Neural progenitor cell (in vitro differentiated cells): ENCODE results near the gene KLF11. TPM values are rescaled to one million over a fixed set of nuclear protein-coding genes. Genes with fewer than 3 reads are reported as not detected.

ENCODE experiments used
- DNase-seq: peaks from one replicate; pipeline ENCODE4 v3.0.0-alpha.2; 2016; ENCODE audit warnings: low spot score
- H2AFZ ChIP-seq: fragments of 200-600 bp; sonication (generic); replicated peaks from 2 replicates; pipeline ENCODE4 v1.6.1; 2016; ENCODE audit warnings: antibody characterized with exemption
- H3F3A ChIP-seq: fragments of 200-600 bp; sonication (generic); 2 replicates; pipeline ENCODE4 v1.6.1; 2016; ENCODE audit warnings: antibody characterized with exemption, low read depth
- H3K27ac ChIP-seq: fragments of 200-600 bp; sonication (generic); 2 replicates; pipeline ENCODE4 v1.5.1; 2016; ENCODE audit warnings: mild to moderate bottlenecking
- H3K27me3 ChIP-seq: fragments of 200-600 bp; sonication (generic); 2 replicates; pipeline ENCODE4 v1.6.1; 2016; ENCODE audit warnings: mild to moderate bottlenecking, moderate library complexity
- H3K36me3 ChIP-seq: fragments of 200-600 bp; sonication (generic); 2 replicates; pipeline ENCODE4 v1.5.1; 2016
- H3K4me1 ChIP-seq: fragments of 200-600 bp; sonication (generic); 2 replicates; pipeline ENCODE4 v1.6.1; 2016; ENCODE audit warnings: mixed run types
- H3K4me2 ChIP-seq: fragments of 200-600 bp; sonication (generic); 2 replicates; pipeline ENCODE4 v1.6.1; 2016
- H3K4me3 ChIP-seq: fragments of 200-600 bp; sonication (generic); 2 replicates; pipeline ENCODE4 v1.5.1; 2016
- H3K79me2 ChIP-seq: fragments of 200-600 bp; sonication (generic); 2 replicates; pipeline ENCODE4 v1.6.1; 2016; ENCODE audit warnings: low read depth
- H3K9ac ChIP-seq: fragments of 200-600 bp; sonication (generic); 2 replicates; pipeline ENCODE4 v1.6.1; 2016
- H3K9me3 ChIP-seq: fragments of 200-600 bp; sonication (generic); 2 replicates; pipeline ENCODE4 v1.5.1; 2016; ENCODE audit warnings: low read depth
- H4K20me1 ChIP-seq: fragments of 200-600 bp; sonication (generic); 2 replicates; pipeline ENCODE4 v1.6.1; 2016; ENCODE audit warnings: low read depth
- H3K27ac Mint-ChIP-seq: 3 replicates; pipeline ENCODE4 v1.8.0; 2021; ENCODE audit warnings: mixed read lengths
- H3K27me3 Mint-ChIP-seq: 2 replicates; pipeline ENCODE4 v1.8.0; 2022; ENCODE audit warnings: low read depth, mild to moderate bottlenecking, inconsistent platforms, moderate library complexity, mixed read lengths; ENCODE audit not compliant: insufficient read depth
- H3K36me3 Mint-ChIP-seq: 3 replicates; pipeline ENCODE4 v1.8.0; 2021; ENCODE audit warnings: mixed read lengths
- H3K4me1 Mint-ChIP-seq: 3 replicates; pipeline ENCODE4 v1.8.0; 2021; ENCODE audit warnings: mixed read lengths
- H3K4me3 Mint-ChIP-seq: 3 replicates; pipeline ENCODE4 v1.8.0; 2021; ENCODE audit warnings: mild to moderate bottlenecking, moderate library complexity, mixed read lengths
- H3K9me3 Mint-ChIP-seq: 3 replicates; pipeline ENCODE4 v1.8.0; 2020; ENCODE audit warnings: mixed read lengths
- EZH2 ChIP-seq: fragments of 200-600 bp; sonication (generic); IDR thresholded peaks from 2 replicates; pipeline ENCODE4 v1.6.1; 2017; ENCODE audit warnings: antibody characterized with exemption, mild to moderate bottlenecking, moderate library complexity
- EZH2phosphoT487 ChIP-seq: fragments of 200-600 bp; sonication (generic); IDR thresholded peaks from 2 replicates; pipeline ENCODE4 v1.6.1; 2017; ENCODE audit warnings: antibody characterized with exemption
- total RNA-seq: library from RNA; depleted of rRNA; stranded (reverse); fragments of >200 nt; gene quantifications from 2 replicates; pipeline ENCODE4 v1.2.3, GENCODE V29; 2015; ENCODE audit warnings: low replicate concordance
- TF ChIP-seq, protein P1 (sequence below): fragments of 200-600 bp; sonication (generic); IDR thresholded peaks from 2 replicates; pipeline ENCODE4 v1.5.1; 2017; ENCODE audit warnings: antibody characterized with exemption, mild to moderate bottlenecking

Gene KLF11
- total RNA-seq, 1 donor from 2014 or later: 9.7 TPM

DNA sequence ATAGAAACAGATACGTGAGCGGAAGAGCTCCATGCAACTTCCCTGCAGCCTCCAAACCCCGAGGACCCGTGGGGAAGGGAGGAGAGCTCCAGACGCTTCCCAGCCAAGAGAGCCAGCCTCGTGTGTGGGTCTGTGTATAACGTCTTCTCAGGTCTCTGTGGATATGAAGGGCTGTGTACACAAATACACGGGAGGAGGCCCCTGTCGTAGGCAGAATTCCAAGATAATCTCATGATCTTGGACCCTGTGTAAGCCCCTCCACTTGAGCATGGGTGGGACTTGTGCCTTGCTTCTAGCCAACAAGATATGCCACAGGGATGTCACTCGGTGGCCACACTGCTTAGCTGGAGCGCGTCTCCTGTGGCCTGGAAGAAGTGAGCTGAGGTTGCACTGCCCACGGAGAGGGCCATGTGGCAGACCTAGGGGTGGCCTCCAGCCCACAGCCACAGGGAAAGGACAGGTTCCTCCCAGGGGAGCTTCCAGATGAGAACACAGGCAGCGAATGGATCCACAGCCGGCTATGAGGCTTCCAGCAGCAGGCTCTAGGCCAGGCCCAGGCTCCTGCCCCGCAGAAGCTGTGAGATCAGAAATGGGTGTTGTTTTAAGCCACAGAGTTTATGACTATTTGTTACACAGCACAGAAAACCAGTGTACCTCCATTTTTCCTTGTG lies 15.6 kb upstream of the KLF11 start:
- Histone ChIP-seq H3F3A (no peaks in the 10 kb centered on the region), H3K27ac (no peak overlapping the region), H4K20me1 (no peaks in the 10 kb centered on the region), H3K9ac (no peak overlapping the region), H3K79me2 (no peaks in the 10 kb centered on the region), H3K27me3 (no peaks in the 10 kb centered on the region), H2AFZ (peak overlapping the region; percentile 79), H3K36me3 (no peaks in the 10 kb centered on the region), H3K4me3 (no peak overlapping the region), H3K4me2 (no peak overlapping the region), H3K4me1 (peaks cover 19% of the 10 kb centered on the region), H3K9me3 (no peaks in the 10 kb centered on the region)
- Mint-ChIP-seq H3K27me3 (peaks cover 2% of the 10 kb centered on the region), H3K4me1 (peaks cover 22% of the 10 kb centered on the region), H3K36me3 (no peaks in the 10 kb centered on the region), H3K4me3 (no peak overlapping the region), H3K27ac (no peak overlapping the region), H3K9me3 (no peaks in the 10 kb centered on the region)
- TF ChIP-seq, protein P1, sequence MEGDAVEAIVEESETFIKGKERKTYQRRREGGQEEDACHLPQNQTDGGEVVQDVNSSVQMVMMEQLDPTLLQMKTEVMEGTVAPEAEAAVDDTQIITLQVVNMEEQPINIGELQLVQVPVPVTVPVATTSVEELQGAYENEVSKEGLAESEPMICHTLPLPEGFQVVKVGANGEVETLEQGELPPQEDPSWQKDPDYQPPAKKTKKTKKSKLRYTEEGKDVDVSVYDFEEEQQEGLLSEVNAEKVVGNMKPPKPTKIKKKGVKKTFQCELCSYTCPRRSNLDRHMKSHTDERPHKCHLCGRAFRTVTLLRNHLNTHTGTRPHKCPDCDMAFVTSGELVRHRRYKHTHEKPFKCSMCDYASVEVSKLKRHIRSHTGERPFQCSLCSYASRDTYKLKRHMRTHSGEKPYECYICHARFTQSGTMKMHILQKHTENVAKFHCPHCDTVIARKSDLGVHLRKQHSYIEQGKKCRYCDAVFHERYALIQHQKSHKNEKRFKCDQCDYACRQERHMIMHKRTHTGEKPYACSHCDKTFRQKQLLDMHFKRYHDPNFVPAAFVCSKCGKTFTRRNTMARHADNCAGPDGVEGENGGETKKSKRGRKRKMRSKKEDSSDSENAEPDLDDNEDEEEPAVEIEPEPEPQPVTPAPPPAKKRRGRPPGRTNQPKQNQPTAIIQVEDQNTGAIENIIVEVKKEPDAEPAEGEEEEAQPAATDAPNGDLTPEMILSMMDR: no peak
- TF ChIP-seq EZH2: no peak
- no peak for TF ChIP-seq EZH2phosphoT487
- DNase-seq: no peak

DNA sequence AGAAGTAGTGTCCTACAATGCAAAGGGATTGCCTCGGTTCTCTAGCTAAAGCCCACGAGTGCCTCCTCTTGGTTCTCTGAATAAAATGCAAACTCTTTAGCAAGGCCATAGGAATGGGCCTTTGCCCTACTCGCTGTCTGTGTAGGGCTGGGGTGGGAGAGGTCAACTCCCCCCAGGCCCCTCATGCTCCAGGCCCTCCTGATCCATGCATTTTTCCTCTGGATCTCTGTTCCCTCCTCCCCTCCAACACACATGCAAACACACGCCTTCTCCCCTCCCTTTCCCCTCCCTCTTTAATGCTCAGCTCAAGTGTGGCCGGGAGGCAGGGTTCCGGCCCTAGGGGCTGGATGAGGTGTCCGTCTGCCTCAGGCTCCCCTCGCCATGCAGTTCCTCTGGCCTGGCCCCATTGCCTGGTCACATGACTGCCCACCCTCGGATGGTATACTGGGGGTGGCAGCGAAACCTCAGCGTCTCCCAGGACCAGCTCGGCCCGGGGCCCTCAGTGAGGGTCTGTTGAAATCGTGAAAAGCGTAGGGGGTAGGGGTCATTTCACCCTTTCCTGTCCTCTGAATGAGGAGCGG lies 14.9 kb upstream of the KLF11 start:
- Mint-ChIP-seq H3K4me1 (peaks cover 23% of the 10 kb centered on the region), H3K4me3 (no peak overlapping the region), H3K9me3 (no peaks in the 10 kb centered on the region), H3K27ac (no peak overlapping the region), H3K27me3 (peaks cover 3% of the 10 kb centered on the region), H3K36me3 (no peaks in the 10 kb centered on the region)
- Histone ChIP-seq H3K4me2 (no peak overlapping the region), H2AFZ (peak overlapping the region; percentile 79), H3F3A (no peaks in the 10 kb centered on the region), H3K27ac (no peak overlapping the region), H4K20me1 (no peaks in the 10 kb centered on the region), H3K27me3 (no peaks in the 10 kb centered on the region), H3K4me3 (no peak overlapping the region), H3K9me3 (no peaks in the 10 kb centered on the region), H3K36me3 (no peaks in the 10 kb centered on the region), H3K9ac (no peak overlapping the region), H3K4me1 (peaks cover 19% of the 10 kb centered on the region), H3K79me2 (no peaks in the 10 kb centered on the region)
- DNase-seq: peak; percentile 40
- TF ChIP-seq, protein P1: peak; percentile 34
- no peak for TF ChIP-seq EZH2

DNA sequence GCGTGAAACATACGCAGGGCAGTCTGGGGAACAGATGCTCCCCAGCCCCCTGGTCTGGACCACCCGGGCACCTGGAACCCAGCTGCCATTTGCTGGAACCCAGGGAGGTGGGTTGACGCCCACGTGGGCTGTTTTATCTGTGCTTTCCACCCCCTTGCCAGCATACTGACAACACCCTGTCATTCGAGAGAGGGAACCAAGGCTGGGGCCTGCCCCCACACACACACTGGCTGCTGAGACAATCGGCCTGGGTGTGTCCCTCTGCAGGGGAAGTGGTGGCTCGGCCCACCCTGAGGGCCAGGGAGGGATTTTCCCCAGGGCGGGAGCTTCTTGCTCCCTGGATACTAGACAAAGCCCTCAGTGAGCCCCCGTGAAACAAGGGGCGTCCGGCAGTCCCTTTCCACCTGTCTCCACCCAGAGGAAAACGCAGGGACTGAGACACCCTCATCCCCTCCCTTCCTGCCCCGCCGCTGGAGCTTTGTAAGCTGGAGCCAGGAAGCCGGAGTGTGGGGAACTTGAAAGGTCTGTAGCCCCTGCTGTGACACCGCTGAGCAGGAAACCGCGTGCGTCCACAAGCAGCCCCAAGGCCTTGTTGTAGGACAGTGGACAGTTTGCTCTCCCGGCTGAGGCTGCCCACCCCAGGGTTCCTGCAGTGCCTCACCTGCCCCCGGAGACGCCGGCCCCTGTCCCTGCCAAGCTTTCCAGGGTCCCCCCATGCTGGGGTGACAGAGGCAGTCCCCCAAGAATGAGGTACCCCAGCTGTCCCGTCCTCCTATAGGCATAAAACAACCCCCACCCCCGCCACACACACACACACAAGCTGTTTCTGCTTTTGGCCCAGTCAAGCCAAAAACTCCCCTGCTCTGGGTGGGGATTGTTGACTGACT lies 14.1 kb upstream of the KLF11 start:
- Histone ChIP-seq H3K4me2 (peak overlapping the region; percentile 22), H3K4me1 (peaks cover 19% of the 10 kb centered on the region), H3K9ac (no peak overlapping the region), H4K20me1 (no peaks in the 10 kb centered on the region), H3K27me3 (no peaks in the 10 kb centered on the region), H3K4me3 (no peak overlapping the region), H3K27ac (no peak overlapping the region), H3K9me3 (no peaks in the 10 kb centered on the region), H3K79me2 (no peaks in the 10 kb centered on the region), H3F3A (no peaks in the 10 kb centered on the region), H3K36me3 (no peaks in the 10 kb centered on the region), H2AFZ (peak overlapping the region; percentile 79)
- H3K9me3 Mint-ChIP-seq: no peaks in the 10 kb centered on the region
- H3K27me3 Mint-ChIP-seq: peaks cover 5% of the 10 kb centered on the region
- H3K27ac Mint-ChIP-seq: peak overlapping the region; percentile 82
- no peak overlapping the region for H3K4me3 Mint-ChIP-seq
- no peaks in the 10 kb centered on the region for H3K36me3 Mint-ChIP-seq
- DNase-seq: peak; percentile 59
- peaks cover 25% of the 10 kb centered on the region for H3K4me1 Mint-ChIP-seq
- no peak for TF ChIP-seq EZH2phosphoT487
